ENCODE results near the gene HADHA. TPM values are rescaled to one million over a fixed set of nuclear protein-coding genes. Genes with fewer than 3 reads are reported as not detected.

Gene HADHA
- total RNA-seq, 2 experiments from 2014 or later = 117 to 145 TPM

GRCh38 chr2:26184555-26185303 lies 59.7 kb downstream of the HADHA start:
- peak overlapping the region; percentile 31 for H3K27ac Mint-ChIP-seq
- ATAC-seq (peak; percentile 99), DNase-seq (peak; percentile 89)
- H3K4me3 Mint-ChIP-seq = peak overlapping the region; percentile 69
- H3K4me1 Mint-ChIP-seq = peaks cover 19% of the 10 kb centered on the region
- no peaks in the 10 kb centered on the region for H3K9me3 Mint-ChIP-seq (ENCODE audit: low read depth)
- peaks cover 17% of the 10 kb centered on the region for H3K27me3 Mint-ChIP-seq
- CTCF ChIA-PET = interaction anchor here (0.7 to 2.3 kb wide), 35 partner anchors 10 to 577 kb away, joined by 3 to 17 read pairs (median 4); partner anchors contain the start of genes ADGRF3, GAREM2, HADHA and HADHB
- no peaks in the 10 kb centered on the region for H3K36me3 Mint-ChIP-seq

DNA sequence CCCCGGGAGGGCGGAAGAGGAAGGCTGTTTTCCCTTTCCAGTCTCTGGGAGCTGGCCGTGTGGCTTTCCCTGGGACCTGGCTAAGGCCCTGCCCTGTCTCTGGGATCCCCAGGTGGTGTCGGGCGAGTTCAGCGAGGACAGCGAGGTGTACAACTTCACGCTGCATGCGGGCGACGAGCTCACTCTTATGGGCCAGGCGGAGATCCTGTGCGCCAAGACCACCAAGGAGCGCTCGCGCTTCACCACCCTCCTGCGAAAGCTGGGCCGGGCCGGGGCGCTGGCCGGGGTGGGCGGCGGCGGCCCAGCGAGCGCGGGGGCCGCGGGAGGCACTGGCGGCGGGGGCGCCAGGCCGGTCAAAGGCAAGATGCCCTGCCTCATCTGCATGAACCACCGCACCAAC lies 60.3 kb downstream of the HADHA start:
- no peak for DNase-seq
- CTCF ChIA-PET = interaction anchor here (0.8 to 2.3 kb wide), 27 partner anchors 9 to 576 kb away, joined by 3 to 17 read pairs (median 4); partner anchors contain the start of genes ADGRF3, GAREM2, HADHA and HADHB
- no peak for ATAC-seq
- peak overlapping the region; percentile 48 for H3K27ac Mint-ChIP-seq
- no peaks in the 10 kb centered on the region for H3K36me3 Mint-ChIP-seq
- peak overlapping the region; percentile 7 for H3K4me3 Mint-ChIP-seq
- peaks cover 22% of the 10 kb centered on the region for H3K4me1 Mint-ChIP-seq
- H3K27me3 Mint-ChIP-seq = peaks cover 20% of the 10 kb centered on the region
- no peaks in the 10 kb centered on the region for H3K9me3 Mint-ChIP-seq (ENCODE audit: low read depth)

DNA sequence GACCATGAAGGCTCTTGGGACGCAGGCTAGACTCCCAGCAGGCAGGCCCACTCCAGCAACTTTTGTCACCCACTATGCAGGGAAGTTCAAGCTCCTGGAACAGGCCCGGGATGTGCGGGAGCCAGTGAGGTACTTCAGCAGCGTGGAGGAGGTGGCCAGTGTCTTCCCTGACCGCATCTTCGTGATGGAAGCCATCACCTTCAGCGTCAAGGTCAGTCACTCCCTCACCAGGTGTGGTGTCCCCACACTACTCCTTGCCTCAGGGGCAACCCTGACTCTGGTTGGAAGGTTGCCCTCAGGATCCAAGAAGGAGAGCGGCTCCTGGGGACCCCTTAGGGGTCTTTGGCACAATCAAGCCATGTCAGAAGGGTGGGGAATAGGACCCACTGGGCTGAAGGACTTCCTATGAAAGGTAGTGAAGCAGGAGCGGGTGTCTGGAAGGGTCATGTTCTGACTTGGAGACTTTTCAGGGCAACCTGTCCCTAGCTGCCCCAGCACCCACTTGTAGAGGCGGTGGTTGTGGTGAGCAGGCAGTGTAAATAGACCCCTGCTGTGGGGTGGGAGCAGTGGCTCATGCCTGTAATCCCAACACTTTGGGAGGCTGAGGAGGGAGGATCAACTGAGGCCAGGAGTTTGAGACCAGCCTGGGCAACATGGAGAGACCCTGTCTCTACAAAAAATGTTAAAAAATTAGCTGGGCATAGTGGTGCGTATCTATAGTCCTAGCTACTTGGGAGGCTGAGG lies 61.4 kb downstream of the HADHA start:
- H3K4me1 Mint-ChIP-seq = peaks cover 21% of the 10 kb centered on the region
- H3K27ac Mint-ChIP-seq = no peak overlapping the region
- H3K27me3 Mint-ChIP-seq = peaks cover 20% of the 10 kb centered on the region
- no peaks in the 10 kb centered on the region for H3K36me3 Mint-ChIP-seq
- CTCF ChIA-PET = interaction anchor here (0.9 to 2.2 kb wide), 4 partner anchors 24 to 191 kb away, joined by 3 to 12 read pairs (median 6); no protein-coding TSS in a partner anchor
- DNase-seq (no peak), ATAC-seq (no peak)
- no peak overlapping the region for H3K4me3 Mint-ChIP-seq
- H3K9me3 Mint-ChIP-seq (ENCODE audit: low read depth) = no peaks in the 10 kb centered on the region

GRCh38 chr2:26182441-26182840 lies 62.0 kb downstream of the HADHA start:
- H3K4me1 Mint-ChIP-seq = peaks cover 18% of the 10 kb centered on the region
- CTCF ChIA-PET = interaction anchor here (1.2 to 2.2 kb wide), 3 partner anchors 10 to 191 kb away, joined by 3 to 6 read pairs (median 3); partner anchors contain the start of gene GAREM2
- no peak for ATAC-seq
- no peaks in the 10 kb centered on the region for H3K9me3 Mint-ChIP-seq (ENCODE audit: low read depth)
- peaks cover 20% of the 10 kb centered on the region for H3K27me3 Mint-ChIP-seq
- H3K4me3 Mint-ChIP-seq = no peak overlapping the region
- no peak for DNase-seq
- no peaks in the 10 kb centered on the region for H3K36me3 Mint-ChIP-seq
- no peak overlapping the region for H3K27ac Mint-ChIP-seq

- DNase-seq = no peak
- Mint-ChIP-seq H3K36me3 (no peaks in the 10 kb centered on the region), H3K9me3 (ENCODE audit: low read depth) (no peaks in the 10 kb centered on the region), H3K27ac (no peak overlapping the region), H3K4me1 (peaks cover 9% of the 10 kb centered on the region), H3K27me3 (peaks cover 33% of the 10 kb centered on the region), H3K4me3 (peak overlapping the region; percentile 67)
- CTCF ChIA-PET = no interaction called here
- ATAC-seq = no peak
Observed at GRCh38 chr2:26179446-26179913, 65.0 kb downstream of the HADHA start.

DNA sequence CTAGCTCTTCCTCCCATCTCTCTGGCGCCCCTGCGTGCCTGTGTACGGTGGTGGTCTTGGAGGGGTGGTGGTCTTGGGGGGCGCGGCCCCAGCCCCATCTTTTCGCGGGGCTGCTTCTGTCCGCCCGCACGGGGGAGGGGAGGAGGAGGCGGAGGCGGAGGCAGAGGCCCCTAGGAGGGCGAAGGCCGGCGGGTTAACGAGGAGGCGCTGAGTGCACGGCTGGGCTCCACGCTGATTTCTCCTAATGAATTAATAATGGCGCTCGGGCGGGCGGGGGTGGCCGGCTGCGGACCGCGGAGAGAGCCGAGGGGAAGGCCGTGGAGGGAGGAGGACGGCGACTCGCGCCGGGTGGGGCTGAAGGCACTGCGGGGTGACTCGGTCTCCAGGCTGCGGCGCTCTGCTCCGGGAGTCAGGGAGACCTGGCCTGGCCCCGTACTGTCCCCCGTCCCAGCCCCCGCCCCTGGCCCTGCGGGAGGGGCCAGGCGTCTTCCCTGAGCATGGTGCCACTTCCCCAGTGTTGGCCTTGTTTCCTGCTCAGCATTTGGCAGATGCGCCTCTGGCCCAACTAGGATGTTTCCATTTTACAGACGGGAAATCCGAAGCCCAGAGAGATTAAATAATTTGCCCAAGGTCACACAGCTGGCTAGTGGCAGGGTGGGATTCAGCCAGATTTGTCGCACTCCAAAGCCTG lies 65.5 kb downstream of the HADHA start:
- CTCF ChIA-PET = interaction anchor here (0.9 kb wide), 1 partner anchor 58 kb away, joined by 3 read pairs; no protein-coding TSS in a partner anchor
- H3K4me3 Mint-ChIP-seq = peak overlapping the region; percentile 67
- DNase-seq (no peak), ATAC-seq (peak; percentile 75)
- H3K27me3 Mint-ChIP-seq = peaks cover 37% of the 10 kb centered on the region
- H3K9me3 Mint-ChIP-seq (ENCODE audit: low read depth) = no peaks in the 10 kb centered on the region
- no peak overlapping the region for H3K27ac Mint-ChIP-seq
- H3K36me3 Mint-ChIP-seq = no peaks in the 10 kb centered on the region
- H3K4me1 Mint-ChIP-seq = peaks cover 11% of the 10 kb centered on the region

GRCh38 chr2:26178246-26178645 lies 66.2 kb downstream of the HADHA start:
- H3K9me3 Mint-ChIP-seq (ENCODE audit: low read depth) = no peaks in the 10 kb centered on the region
- no peaks in the 10 kb centered on the region for H3K36me3 Mint-ChIP-seq
- ATAC-seq = no peak
- CTCF ChIA-PET = interaction anchor here (0.9 kb wide), 1 partner anchor 59 kb away, joined by 3 read pairs; no protein-coding TSS in a partner anchor
- H3K27ac Mint-ChIP-seq = no peak overlapping the region
- no peak for DNase-seq
- peaks cover 37% of the 10 kb centered on the region for H3K27me3 Mint-ChIP-seq
- peaks cover 9% of the 10 kb centered on the region for H3K4me1 Mint-ChIP-seq
- H3K4me3 Mint-ChIP-seq = peak overlapping the region; percentile 67

GRCh38 chr2:26177122-26177521 lies 67.3 kb downstream of the HADHA start:
- H3K4me1 Mint-ChIP-seq = peaks cover 11% of the 10 kb centered on the region
- no peak overlapping the region for H3K27ac Mint-ChIP-seq
- CTCF ChIA-PET = no interaction called here
- no peak for ATAC-seq
- H3K4me3 Mint-ChIP-seq = no peak overlapping the region
- H3K27me3 Mint-ChIP-seq = peaks cover 37% of the 10 kb centered on the region
- no peaks in the 10 kb centered on the region for H3K9me3 Mint-ChIP-seq (ENCODE audit: low read depth)
- no peaks in the 10 kb centered on the region for H3K36me3 Mint-ChIP-seq
- no peak for DNase-seq

- H3K9me3 Mint-ChIP-seq (ENCODE audit: low read depth) = no peaks in the 10 kb centered on the region
- H3K4me3 Mint-ChIP-seq = no peak overlapping the region
- H3K27me3 Mint-ChIP-seq = peaks cover 42% of the 10 kb centered on the region
- ATAC-seq (no peak), DNase-seq (no peak)
- no peak overlapping the region for H3K27ac Mint-ChIP-seq
- CTCF ChIA-PET = interaction anchor here (1.1 to 2.8 kb wide), 3 partner anchors 9 to 293 kb away, joined by 3 to 9 read pairs (median 3); no protein-coding TSS in a partner anchor
- no peaks in the 10 kb centered on the region for H3K36me3 Mint-ChIP-seq
- peaks cover 12% of the 10 kb centered on the region for H3K4me1 Mint-ChIP-seq
Observed at GRCh38 chr2:26176279-26176615, 68.2 kb downstream of the HADHA start.

DNA sequence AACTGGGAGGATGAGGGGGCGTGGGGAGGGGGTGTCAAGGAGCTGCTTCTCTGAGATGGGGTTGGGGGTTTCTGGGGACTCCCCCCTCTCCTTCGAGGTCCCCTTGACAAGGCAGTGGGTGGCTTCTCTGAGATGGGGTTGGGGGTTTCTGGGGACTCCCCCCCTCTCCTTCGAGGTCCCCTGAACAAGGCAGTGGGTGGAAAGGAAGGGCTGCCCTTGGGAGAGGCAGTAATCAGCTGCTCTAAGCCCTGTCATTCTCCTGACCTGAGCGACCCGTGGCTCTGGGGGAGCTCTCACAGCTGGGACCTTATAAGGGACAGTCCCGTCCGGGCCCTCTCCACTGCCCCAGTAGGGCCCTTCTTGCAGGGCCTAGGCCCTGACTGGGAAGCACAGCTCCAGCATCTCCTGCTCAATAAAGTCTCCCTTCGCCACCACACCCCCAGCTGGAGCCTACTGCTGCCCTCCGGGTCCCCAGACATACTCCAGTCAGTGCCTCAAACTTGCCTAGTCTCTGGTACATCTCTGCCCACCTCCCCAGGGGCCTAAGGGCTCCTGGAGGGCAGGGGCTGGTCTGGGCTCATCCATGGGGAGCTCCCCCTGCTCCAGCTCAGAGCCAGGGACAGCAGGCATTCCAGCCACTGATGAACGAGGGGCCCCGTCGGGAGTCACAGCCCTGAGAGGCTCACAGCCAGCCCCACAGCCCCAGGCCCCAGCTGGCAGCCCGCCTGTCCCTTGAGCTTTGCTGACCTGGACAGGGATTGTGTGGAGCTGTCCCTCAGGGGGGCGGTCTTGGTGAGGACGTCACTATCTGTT lies 68.8 kb downstream of the HADHA start:
- peaks cover 12% of the 10 kb centered on the region for H3K4me1 Mint-ChIP-seq
- H3K27me3 Mint-ChIP-seq = peaks cover 43% of the 10 kb centered on the region
- no peak for DNase-seq
- no peak overlapping the region for H3K4me3 Mint-ChIP-seq
- ATAC-seq = no peak
- H3K9me3 Mint-ChIP-seq (ENCODE audit: low read depth) = no peaks in the 10 kb centered on the region
- CTCF ChIA-PET = interaction anchor here (1.1 to 2.8 kb wide), 3 partner anchors 9 to 294 kb away, joined by 3 to 9 read pairs (median 3); no protein-coding TSS in a partner anchor
- H3K36me3 Mint-ChIP-seq = no peaks in the 10 kb centered on the region
- H3K27ac Mint-ChIP-seq = no peak overlapping the region

DNA sequence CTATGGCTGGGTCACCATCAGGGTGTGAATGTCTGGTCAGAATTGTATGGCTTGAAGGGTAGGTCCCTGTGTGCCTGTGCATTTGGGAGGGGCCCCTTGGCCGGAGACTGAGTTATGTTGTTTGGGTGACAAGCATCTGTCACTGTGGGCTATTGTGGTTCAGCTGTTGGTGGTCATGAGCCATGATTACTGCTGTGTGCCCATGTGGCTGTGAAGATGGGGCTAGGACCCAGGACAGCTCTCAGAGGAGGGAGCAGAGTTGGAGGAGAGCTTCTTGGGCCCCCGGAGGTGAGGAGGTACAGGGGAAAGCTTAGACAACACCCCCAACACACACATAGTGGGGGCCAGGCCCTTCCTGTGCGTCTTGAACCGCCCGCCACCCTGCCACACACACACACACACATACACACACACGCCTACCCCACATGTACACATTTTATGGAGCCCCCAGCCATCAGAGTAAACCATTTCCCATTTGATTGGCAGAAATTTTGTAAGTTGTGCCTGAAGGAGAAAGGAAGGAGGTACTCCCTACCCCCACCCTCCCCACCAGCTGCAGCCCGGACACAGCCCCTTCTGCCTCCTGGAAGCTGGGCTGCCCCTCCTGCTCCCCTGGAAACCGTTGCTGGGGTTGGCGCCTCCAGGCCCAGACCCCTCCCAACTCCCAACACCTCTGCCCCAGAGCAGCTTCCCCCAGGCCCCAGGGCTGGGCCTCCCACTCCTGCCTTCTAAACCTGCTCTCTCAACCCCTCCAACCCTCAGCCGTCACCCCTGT lies 69.6 kb downstream of the HADHA start:
- peaks cover 10% of the 10 kb centered on the region for H3K4me1 Mint-ChIP-seq
- no peaks in the 10 kb centered on the region for H3K9me3 Mint-ChIP-seq (ENCODE audit: low read depth)
- CTCF ChIA-PET = interaction anchor here (1.1 to 2.8 kb wide), 4 partner anchors 10 to 294 kb away, joined by 3 to 9 read pairs (median 4); no protein-coding TSS in a partner anchor
- H3K27me3 Mint-ChIP-seq = peaks cover 40% of the 10 kb centered on the region
- no peaks in the 10 kb centered on the region for H3K36me3 Mint-ChIP-seq
- H3K4me3 Mint-ChIP-seq = no peak overlapping the region
- ATAC-seq = no peak
- no peak overlapping the region for H3K27ac Mint-ChIP-seq
- DNase-seq = no peak
